ENCODE measurements around the gene IP6K3.

DNA sequence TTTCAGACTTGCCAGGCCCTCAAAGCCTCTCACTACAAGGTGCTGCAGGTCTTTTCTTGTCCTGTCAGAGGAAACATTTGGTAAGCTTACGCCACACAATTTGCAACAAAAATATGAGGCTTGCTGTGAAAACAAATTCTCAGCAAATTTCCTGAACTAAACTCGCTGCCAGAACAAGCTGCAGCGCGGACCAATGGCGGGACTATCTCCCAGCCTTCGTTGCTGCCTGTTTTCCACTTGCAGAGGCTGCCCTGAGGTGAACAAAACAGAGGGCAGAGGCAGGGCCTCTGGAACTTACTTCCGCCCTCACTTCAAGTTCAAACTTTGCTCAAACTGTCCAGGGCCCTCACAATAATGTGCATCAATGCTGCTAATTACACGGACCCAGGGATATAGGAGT, 47.6 kb downstream of the IP6K3 start:
- TF ChIP-seq POLR2A (IDR thresholded peaks at IDR 0.05), result no peak
- TF ChIP-seq, protein P1, sequence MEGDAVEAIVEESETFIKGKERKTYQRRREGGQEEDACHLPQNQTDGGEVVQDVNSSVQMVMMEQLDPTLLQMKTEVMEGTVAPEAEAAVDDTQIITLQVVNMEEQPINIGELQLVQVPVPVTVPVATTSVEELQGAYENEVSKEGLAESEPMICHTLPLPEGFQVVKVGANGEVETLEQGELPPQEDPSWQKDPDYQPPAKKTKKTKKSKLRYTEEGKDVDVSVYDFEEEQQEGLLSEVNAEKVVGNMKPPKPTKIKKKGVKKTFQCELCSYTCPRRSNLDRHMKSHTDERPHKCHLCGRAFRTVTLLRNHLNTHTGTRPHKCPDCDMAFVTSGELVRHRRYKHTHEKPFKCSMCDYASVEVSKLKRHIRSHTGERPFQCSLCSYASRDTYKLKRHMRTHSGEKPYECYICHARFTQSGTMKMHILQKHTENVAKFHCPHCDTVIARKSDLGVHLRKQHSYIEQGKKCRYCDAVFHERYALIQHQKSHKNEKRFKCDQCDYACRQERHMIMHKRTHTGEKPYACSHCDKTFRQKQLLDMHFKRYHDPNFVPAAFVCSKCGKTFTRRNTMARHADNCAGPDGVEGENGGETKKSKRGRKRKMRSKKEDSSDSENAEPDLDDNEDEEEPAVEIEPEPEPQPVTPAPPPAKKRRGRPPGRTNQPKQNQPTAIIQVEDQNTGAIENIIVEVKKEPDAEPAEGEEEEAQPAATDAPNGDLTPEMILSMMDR (IDR thresholded peaks at IDR 0.05), result no peak

Data from testis (tissue), 2 donors.